ENCODE results near the gene SMIM15. TPM values are rescaled to one million over a fixed set of nuclear protein-coding genes. Genes with fewer than 3 reads are reported as not detected.

The SMIM15 gene, protein sequence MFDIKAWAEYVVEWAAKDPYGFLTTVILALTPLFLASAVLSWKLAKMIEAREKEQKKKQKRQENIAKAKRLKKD
- total RNA-seq = 18.5 and 72.9 TPM in 2 replicates

DNA sequence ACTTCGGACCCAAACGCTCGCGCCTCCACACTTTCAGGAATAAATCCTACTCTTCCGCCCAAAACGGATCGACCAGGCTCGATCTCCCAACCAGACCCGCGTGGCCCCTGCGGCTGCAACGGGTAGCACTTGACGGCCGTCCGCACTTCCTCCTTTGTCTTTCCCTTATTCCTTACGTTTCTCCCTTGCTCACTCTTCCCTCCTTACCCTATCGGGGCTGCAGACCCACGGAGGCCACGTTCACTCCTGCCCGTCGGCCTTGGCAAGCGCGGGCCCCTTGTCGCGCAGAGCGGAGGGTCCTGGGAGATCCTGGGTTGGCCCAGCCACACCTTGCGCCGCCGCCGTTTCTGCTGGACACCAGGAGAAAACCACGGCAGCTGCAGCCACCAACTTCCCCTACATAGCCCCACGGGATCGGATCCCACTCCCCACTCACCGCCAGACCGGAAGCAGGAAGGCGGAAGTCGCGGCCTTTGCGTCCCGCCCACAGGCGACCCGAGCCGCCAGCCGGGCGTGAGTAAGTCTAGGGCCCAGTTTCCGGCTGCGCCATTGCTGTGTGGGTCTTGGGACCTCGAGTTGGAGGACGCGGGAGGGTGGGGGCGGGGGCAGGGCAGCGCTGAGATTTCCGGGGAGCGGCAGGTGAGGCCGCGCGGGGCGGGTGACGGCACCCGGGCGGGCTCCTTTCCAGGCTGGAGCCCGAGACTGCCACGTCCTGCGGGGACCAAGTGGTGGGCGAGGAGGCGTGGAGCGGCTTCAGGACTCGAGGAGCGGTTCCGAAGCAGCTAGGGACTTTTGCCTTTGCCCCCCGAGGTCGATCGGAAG is at the start of gene SMIM15:
Gene SMIM15, minus strand, starts transcription at position 459 of the 822 bp plus-strand sequence. CDS start 2,297 bp downstream, outside the sequence.

Other genes starting within 250 kb of the SMIM15 start
- 6.6 and 17.6 TPM in 2 replicates for gene ERCC8, start 217.4 kb downstream of the SMIM15 start, total RNA-seq
- gene NDUFAF2, start 217.3 kb downstream of the SMIM15 start, total RNA-seq = 15.7 and 18.9 TPM in 2 replicates
- gene ZSWIM6, start 169.8 kb upstream of the SMIM15 start, total RNA-seq = 7.3 and 18.0 TPM in 2 replicates